Sigmoid colon (tissue), 7 donors: ENCODE results near the gene GPHA2. TPM values are rescaled to one million over a fixed set of nuclear protein-coding genes. Genes with fewer than 3 reads are reported as not detected.

ENCODE experiments used
- DNase-seq: peaks from one replicate; pipeline ENCODE4 v3.0.0-alpha.2; 2019
- H3K27ac ChIP-seq, 4 donors: fragments of 200-600 bp; sonication (generic); one replicate each; pipeline ENCODE4 v1.5.1; 2016 to 2019; ENCODE audit warnings: mild to moderate bottlenecking in 1 of 4
- H3K27me3 ChIP-seq, 3 donors: fragments of 200-600 bp; sonication (generic); one replicate each; pipeline ENCODE4 v1.5.1; 2019; ENCODE audit warnings: mild to moderate bottlenecking in 1 of 3
- H3K36me3 ChIP-seq, 4 donors: fragments of 200-600 bp; sonication (generic); one replicate each; pipeline ENCODE4 v1.5.1; 2016 to 2019
- H3K4me1 ChIP-seq, 4 donors: fragments of 200-600 bp; sonication (generic); one replicate each; pipeline ENCODE4 v1.5.1; 2017 to 2019
- H3K4me3 ChIP-seq, 4 donors: fragments of 200-600 bp; sonication (generic); one replicate each; pipeline ENCODE4 v1.5.1; 2017 to 2019; ENCODE audit warnings: mild to moderate bottlenecking in 2 of 4, moderate library complexity in 1 of 4
- H3K9me3 ChIP-seq, 4 donors: fragments of 200-600 bp in 3 of 4; sonication (generic) in 3 of 4; one replicate each; pipeline versions ENCODE4 v1.5.1 to v1.6.1; 2013 to 2019
- EP300 ChIP-seq, 4 donors: sonication (generic); formaldehyde crosslinking; IDR thresholded peaks; one replicate each; pipeline ENCODE4 v1.6.1; 2017; ENCODE audit warnings: antibody characterized with exemption in 4 of 4
- POLR2A ChIP-seq, 2 donors: fragments of 450-650 bp; IDR thresholded peaks; one replicate each; pipeline ENCODE4 v1.6.1; 2016; ENCODE audit warnings: antibody characterized with exemption in 2 of 2, mild to moderate bottlenecking in 2 of 2, moderate library complexity in 2 of 2
- POLR2AphosphoS5 ChIP-seq, 4 donors: sonication (generic); formaldehyde crosslinking; IDR thresholded peaks; one replicate each; pipeline ENCODE4 v1.6.1; 2017; ENCODE audit warnings: antibody characterized with exemption in 4 of 4
- WGBS, 2 donors: extraction: QIAGEN DNeasy Blood & Tissue Kit; methylation state at CpG; one replicate each; pipeline ENCODE4 v1.1.7; 2013; 5-methylcytosine and 5-hydroxymethylcytosine counted together
- intact Hi-C: fragments of 100-400 bp; cut with DNase I; formaldehyde crosslinking; loops from one replicate; pipeline ENCODE4 v1.15.1; 2023
- polyA plus RNA-seq, 3 donors: library from polyadenylated mRNA; stranded (reverse); fragments of 200-250 nt; gene quantifications; one replicate each; pipeline ENCODE4 v1.2.3, GENCODE V29; 2013
- total RNA-seq, 4 donors: library from RNA; depleted of rRNA; stranded (reverse); fragments of >200 nt; gene quantifications; one replicate each; pipeline ENCODE4 v1.1.0, GENCODE V29; 2016
- TF ChIP-seq, protein P1 (sequence below), 4 experiments: fragments of 450-650 bp in 3 of 4; fragments of 200-600 bp in 1 of 4; IDR thresholded peaks; one replicate each; pipeline ENCODE4 v1.5.1; 2016 to 2019; ENCODE audit warnings: antibody characterized with exemption in 4 of 4, mild to moderate bottlenecking in 3 of 4, moderate library complexity in 2 of 4
- donor health status: healthy with polysubstance abuse.
- donor health status: Bipolar disorder and iron deficiency.
- donor health status: healthy.

The GPHA2 gene
- total and polyA plus RNA-seq, 7 donors: 0.47 to 2.9 TPM; not detected in 5

DNA sequence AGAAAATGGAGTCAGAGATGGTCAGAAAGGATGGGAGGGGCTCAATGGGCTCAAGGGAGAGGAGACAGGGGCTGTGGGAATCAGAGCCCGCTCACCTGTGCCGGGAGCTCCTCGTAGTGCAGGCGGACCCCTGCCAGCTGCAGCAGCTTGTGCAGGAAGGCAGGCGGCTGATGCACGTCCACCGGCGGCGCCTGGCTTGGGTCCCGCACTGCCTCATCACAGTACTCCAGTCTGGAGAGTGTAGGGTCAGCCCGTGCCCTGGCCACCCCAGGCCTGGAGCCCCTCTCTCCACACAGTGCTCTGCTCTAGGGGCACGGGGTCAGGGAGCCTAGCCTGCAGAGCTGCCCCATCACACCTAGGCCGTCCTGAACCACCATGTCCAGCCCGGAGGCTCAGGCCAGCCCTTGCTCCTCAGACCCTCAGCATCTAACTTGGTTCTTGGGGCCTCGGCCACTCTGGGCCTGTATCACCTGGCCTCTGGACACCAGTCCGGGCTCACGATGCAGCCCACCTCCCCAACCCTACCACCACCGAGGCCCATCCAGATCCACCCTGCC, 22.4 kb downstream of the GPHA2 start:
- no peak overlapping the region for H3K27ac ChIP-seq
- peaks cover 50 to 63% (median 56%) of the 10 kb centered on the region in 4 donors for H3K36me3 ChIP-seq
- no peak overlapping the region for H3K4me3 ChIP-seq
- peaks cover 0 to 24% (median 22%) of the 10 kb centered on the region in 4 donors for H3K4me1 ChIP-seq
- 90 to 93% methylated on average over 18 of the region's 18 CpGs for WGBS, 2 donors
- intact Hi-C loops: no loop called here
- no peak for TF ChIP-seq EP300 (IDR thresholded peaks at IDR 0.05)
- TF ChIP-seq POLR2AphosphoS5 (IDR thresholded peaks at IDR 0.05): no peak
- TF ChIP-seq, protein P1, sequence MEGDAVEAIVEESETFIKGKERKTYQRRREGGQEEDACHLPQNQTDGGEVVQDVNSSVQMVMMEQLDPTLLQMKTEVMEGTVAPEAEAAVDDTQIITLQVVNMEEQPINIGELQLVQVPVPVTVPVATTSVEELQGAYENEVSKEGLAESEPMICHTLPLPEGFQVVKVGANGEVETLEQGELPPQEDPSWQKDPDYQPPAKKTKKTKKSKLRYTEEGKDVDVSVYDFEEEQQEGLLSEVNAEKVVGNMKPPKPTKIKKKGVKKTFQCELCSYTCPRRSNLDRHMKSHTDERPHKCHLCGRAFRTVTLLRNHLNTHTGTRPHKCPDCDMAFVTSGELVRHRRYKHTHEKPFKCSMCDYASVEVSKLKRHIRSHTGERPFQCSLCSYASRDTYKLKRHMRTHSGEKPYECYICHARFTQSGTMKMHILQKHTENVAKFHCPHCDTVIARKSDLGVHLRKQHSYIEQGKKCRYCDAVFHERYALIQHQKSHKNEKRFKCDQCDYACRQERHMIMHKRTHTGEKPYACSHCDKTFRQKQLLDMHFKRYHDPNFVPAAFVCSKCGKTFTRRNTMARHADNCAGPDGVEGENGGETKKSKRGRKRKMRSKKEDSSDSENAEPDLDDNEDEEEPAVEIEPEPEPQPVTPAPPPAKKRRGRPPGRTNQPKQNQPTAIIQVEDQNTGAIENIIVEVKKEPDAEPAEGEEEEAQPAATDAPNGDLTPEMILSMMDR (IDR thresholded peaks at IDR 0.05): no peak
- TF ChIP-seq POLR2A (IDR thresholded peaks at IDR 0.05): no peak
- no peak for DNase-seq
- no peaks in the 10 kb centered on the region for H3K9me3 ChIP-seq
- no peaks in the 10 kb centered on the region for H3K27me3 ChIP-seq

DNA sequence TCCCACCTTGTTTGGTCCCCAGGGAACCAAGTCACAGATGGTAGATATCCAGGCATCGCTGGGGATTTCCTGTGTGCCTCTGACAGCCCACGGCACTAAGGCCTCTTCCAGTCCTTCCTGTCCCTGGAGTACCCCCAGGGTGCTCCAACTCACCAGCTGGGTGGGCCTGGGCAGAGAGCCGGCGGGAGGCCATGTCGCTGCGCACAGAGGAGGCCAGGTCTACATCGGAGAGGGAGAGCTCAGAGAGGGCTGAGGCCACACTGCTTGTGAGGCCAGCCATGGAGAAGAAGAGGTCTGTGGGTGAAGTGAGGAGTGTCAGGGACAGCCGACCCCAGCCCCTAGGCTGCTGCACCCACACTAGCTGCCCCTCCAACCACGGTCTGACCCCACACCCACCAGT, 24.0 kb downstream of the GPHA2 start:
- Histone ChIP-seq H3K27ac (no peak overlapping the region), H3K9me3 (no peaks in the 10 kb centered on the region), H3K4me1 (peaks cover 0 to 17% (median 16%) of the 10 kb centered on the region in 4 donors), H3K27me3 (no peaks in the 10 kb centered on the region), H3K36me3 (peaks cover 59 to 79% (median 70%) of the 10 kb centered on the region in 4 donors), H3K4me3 (no peak overlapping the region)
- no peak for TF ChIP-seq EP300 (IDR thresholded peaks at IDR 0.05)
- no peak for TF ChIP-seq POLR2AphosphoS5 (IDR thresholded peaks at IDR 0.05)
- TF ChIP-seq POLR2A (IDR thresholded peaks at IDR 0.05): no peak
- TF ChIP-seq, protein P1 (IDR thresholded peaks at IDR 0.05): no peak
- no peak for DNase-seq
- 94 to 96% methylated on average over 9 of the region's 9 CpGs for WGBS, 2 donors
- intact Hi-C loops: no loop called here

DNA sequence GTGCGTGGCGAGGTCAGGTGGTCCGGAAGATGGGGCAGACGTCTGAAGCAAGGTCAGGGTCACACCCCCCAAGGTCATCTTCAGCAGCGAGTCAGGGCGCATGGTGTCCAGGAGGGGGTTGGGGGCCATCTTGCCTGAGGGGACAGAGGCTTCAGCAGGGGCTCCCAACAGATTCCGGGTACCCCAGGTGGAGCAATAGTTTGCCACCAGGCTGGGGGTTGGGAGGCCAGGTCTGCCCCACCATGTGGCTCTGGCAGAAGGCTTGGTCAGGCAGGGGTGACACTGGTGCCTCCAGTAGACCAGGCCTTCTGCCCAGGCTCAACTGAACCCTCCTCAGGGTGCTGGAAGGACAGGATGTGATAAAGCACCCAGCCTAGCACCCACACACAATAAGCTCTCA, 24.6 kb downstream of the GPHA2 start:
- intact Hi-C loops: no loop called here
- H3K36me3 ChIP-seq: peaks cover 64 to 84% (median 75%) of the 10 kb centered on the region in 4 donors

DNA sequence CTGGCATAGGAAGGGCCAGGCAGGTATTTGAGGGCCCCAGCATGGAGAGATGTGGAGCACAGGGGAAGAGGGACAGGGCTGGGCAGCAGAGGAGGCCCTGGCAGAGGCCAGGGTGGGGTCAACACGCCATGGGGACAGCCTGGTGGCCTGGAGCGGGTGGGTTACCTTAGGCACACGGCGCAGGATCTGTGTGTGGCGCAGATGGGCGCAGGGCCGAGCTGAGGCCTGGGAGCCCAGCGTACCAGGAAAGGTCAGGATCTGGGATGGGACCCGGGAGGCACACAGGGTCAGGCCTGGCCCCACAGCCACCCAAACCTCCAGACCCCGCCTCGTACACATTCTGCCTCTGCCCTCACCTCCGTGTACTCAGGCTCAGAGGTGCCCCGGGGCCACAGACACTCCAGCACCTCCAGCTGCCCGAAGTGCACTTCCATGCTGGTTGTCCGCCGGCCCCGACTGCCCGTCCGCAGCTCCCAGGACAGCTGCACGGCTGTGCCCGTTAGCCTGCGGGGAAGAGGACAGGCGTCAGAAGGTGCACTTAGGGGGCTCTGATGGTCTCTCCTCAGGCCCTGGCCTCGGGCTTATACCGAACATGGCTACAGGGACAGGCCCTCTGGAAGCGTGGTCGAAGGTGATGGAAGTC, 25.1 kb downstream of the GPHA2 start:
- intact Hi-C loops: no loop called here
- TF ChIP-seq POLR2AphosphoS5 (IDR thresholded peaks at IDR 0.05) (no peak), EP300 (IDR thresholded peaks at IDR 0.05) (no peak), POLR2A (IDR thresholded peaks at IDR 0.05) (no peak)
- TF ChIP-seq, protein P1 (IDR thresholded peaks at IDR 0.05): no peak
- Histone ChIP-seq H3K9me3 (no peaks in the 10 kb centered on the region), H3K4me1 (peaks cover 0 to 9% (median 7%) of the 10 kb centered on the region in 4 donors), H3K36me3 (peaks cover 67 to 90% (median 81%) of the 10 kb centered on the region in 4 donors), H3K27ac (no peak overlapping the region), H3K4me3 (no peak overlapping the region), H3K27me3 (no peaks in the 10 kb centered on the region)
- WGBS, 2 donors: 94 to 95% methylated on average over 27 of the region's 27 CpGs
- DNase-seq: no peak

More for the DNA sequence above, 24.6 kb downstream of the GPHA2 start:
- H3K4me3 ChIP-seq: no peak overlapping the region
- H3K9me3 ChIP-seq: no peaks in the 10 kb centered on the region
- peaks cover 0 to 15% (median 12%) of the 10 kb centered on the region in 4 donors for H3K4me1 ChIP-seq
- WGBS, 2 donors: 91 to 93% methylated on average over 7 of the region's 7 CpGs
- no peaks in the 10 kb centered on the region for H3K27me3 ChIP-seq
- no peak overlapping the region for H3K27ac ChIP-seq
- no peak for TF ChIP-seq EP300 (IDR thresholded peaks at IDR 0.05)
- TF ChIP-seq, protein P1 (IDR thresholded peaks at IDR 0.05): no peak
- TF ChIP-seq POLR2A (IDR thresholded peaks at IDR 0.05): no peak
- no peak for TF ChIP-seq POLR2AphosphoS5 (IDR thresholded peaks at IDR 0.05)
- no peak for DNase-seq
